ENCODE data around the gene HYCC1.
A peak's percentile ranks its signal among the peaks of the same experiment; 100 is the strongest.

The HYCC1 gene

DNA sequence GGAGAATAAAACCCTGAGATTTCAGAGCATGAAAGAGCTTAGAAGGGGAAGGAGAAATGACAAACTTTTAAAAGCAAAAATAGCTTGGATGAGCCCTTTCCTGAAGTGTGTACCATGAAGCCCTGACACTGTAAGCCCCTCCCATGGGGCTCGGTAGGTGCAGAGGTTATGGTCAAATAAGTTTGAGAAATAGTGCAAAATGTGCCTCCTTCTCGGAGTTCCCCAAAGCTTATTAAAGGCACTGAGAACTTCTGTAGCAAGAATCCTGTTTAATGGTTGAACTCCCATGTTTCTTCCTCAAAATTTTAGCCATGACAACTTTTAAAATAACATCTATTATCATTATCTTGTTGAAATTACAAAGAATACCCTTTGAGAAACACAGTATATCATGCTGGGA lies 10.5 kb upstream of the HYCC1 start:
- Mint-ChIP-seq H3K9me3 (peaks cover 4 to 10% of the 10 kb centered on the region in 2 donors), H3K27ac (peak overlapping the region; percentile 22), H3K4me1 (peaks cover 41 to 65% of the 10 kb centered on the region in 2 donors), H3K27me3 (no peaks in the 10 kb centered on the region), H3K4me3 (no peak overlapping the region), H3K36me3 (peaks cover 6 to 11% of the 10 kb centered on the region in 2 donors)
- DNase-seq (no peak), ATAC-seq (replicated peaks) (peak; percentile 21 to 32)

DNA sequence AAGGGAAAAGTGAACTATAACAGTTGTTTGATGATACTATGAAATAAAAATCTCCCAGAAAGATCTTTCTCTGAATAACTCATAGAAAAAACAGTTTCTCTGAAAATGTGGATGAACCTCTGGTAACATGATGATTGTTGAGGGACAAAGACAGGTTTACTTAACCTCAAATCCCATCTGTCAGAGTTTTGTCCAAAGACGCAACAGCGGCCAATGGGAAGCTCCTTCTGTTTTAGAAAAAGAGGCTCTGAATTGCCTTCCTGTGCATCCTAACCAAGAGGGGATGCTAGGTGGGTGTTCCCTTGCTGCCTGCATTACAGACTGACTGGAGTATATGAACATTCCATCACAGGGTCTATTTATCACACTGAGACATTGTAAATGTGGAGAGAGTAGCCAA lies 8.9 kb upstream of the HYCC1 start:
- Mint-ChIP-seq H3K4me1 (peaks cover 50 to 75% of the 10 kb centered on the region in 2 donors), H3K4me3 (no peak overlapping the region), H3K27ac (no peak overlapping the region), H3K36me3 (peaks cover 8 to 11% of the 10 kb centered on the region in 2 donors), H3K9me3 (peaks cover 10 to 13% of the 10 kb centered on the region in 2 donors), H3K27me3 (no peaks in the 10 kb centered on the region)
- DNase-seq (no peak), ATAC-seq (replicated peaks) (no peak)

DNA sequence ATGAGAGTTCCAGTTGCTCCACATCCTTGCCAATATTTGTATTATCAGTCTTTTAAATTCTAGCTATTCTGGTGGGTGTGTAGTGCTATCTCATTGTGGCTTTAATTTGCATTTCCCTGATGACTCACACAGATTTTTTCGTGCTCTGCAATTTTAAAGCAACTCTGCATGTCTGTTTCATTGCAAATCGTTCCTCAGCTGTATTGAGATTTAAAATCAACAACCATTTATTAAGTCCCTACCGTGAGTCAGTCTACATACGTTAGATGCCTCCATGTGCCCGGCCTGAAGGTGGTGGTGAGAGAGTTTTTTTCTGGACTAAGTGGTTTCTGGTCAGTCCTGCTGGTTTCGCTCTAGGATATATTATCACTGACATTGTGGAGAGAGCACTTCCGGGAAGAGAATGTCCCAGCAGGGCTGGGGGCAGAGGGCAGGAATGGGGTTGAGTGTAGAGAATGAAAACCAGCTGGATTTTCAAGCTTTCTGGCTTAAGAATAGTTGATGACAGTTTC lies 8.4 kb upstream of the HYCC1 start:
- DNase-seq (no peak), ATAC-seq (replicated peaks) (no peak)
- Mint-ChIP-seq H3K27ac (peak overlapping the region; percentile 59), H3K4me3 (no peak overlapping the region), H3K27me3 (no peaks in the 10 kb centered on the region), H3K36me3 (peaks cover 8 to 11% of the 10 kb centered on the region in 2 donors), H3K9me3 (peaks cover 10 to 13% of the 10 kb centered on the region in 2 donors), H3K4me1 (peaks cover 51 to 80% of the 10 kb centered on the region in 2 donors)

DNA sequence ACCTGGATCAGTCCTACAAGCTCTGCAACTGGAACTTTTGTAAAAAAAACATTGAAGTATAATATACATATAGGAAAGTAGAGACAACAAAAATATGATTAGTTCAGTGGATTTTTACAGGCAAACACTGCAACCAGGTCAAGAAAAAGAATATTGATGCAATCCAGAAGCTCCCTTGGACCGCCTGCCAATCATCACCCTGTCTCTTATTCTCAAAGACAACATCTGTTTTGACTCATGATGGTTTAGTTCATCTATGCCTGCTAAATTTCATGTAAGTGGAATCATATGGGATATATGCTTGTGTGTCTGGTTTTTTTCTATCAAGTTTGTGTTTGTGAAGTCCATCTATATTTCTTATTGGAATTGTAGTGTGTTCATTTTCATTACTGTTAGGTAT lies 7.7 kb upstream of the HYCC1 start:
- Mint-ChIP-seq H3K27me3 (no peaks in the 10 kb centered on the region), H3K27ac (peak overlapping the region; percentile 91), H3K4me3 (no peak overlapping the region), H3K9me3 (peaks cover 10 to 13% of the 10 kb centered on the region in 2 donors), H3K4me1 (peaks cover 57 to 82% of the 10 kb centered on the region in 2 donors), H3K36me3 (peaks cover 8 to 11% of the 10 kb centered on the region in 2 donors)
- ATAC-seq (replicated peaks): no peak
- DNase-seq: no peak

DNA sequence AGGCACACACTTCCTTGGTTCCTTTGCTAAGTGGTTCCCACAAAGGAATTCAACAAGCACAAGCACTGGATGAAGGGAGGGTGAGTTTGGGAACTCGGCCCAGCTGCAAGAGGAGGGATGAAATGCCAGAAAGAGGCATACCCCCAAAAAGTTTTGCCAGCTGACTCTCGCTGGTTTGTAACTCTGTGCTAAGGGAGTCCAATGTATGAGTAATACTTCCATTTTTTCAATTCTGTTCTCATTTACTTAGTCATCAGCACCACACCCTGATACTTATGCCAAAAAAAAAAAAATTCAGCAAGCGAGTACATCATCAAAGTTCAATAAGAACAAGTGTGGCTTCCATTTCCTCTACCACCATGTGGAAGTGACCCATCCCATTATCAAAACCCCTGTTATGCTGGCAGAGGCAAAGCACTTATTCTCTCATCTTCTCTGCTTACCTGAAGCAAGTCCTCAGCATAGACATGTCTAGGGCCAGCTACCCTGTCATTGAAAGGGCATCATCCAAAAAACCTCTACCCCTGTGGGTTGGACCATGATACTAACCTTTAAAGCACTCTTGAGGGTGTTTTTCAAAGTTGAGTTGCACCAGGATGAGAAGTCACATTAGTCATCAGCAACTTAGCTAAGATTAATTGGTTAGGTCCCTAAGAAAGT lies 6.9 kb upstream of the HYCC1 start:
- H3K27ac Mint-ChIP-seq: peak overlapping the region; percentile 91
- peak overlapping the region; percentile 2 to 44 for H3K4me3 Mint-ChIP-seq
- peaks cover 60 to 84% of the 10 kb centered on the region in 2 donors for H3K4me1 Mint-ChIP-seq
- no peaks in the 10 kb centered on the region for H3K27me3 Mint-ChIP-seq
- peaks cover 8 to 13% of the 10 kb centered on the region in 2 donors for H3K36me3 Mint-ChIP-seq
- ATAC-seq (replicated peaks) (peak; percentile 78 to 83), DNase-seq (no peak)
- H3K9me3 Mint-ChIP-seq: peaks cover 15 to 17% of the 10 kb centered on the region in 2 donors

DNA sequence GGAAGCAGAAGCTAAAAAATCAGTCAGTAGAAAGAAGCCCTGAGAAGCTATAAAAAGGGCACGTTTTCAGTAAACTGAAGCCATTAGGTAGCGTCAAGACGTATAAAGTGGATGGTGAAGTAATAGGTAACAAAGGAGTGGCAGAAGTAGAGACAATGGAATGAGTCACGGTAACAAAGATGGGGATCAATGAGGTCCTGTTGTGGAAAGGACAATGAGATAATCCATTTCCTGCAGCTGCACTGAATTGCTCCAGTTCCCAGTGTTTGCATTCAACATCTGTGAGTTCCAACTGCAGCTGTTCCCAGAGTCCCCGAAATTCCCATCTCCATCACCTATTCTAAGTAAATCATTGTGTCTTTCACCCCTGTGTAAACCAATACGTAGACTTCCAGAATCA lies 4.8 kb upstream of the HYCC1 start:
- DNase-seq (no peak), ATAC-seq (replicated peaks) (no peak)
- H3K27me3 Mint-ChIP-seq: no peaks in the 10 kb centered on the region
- H3K9me3 Mint-ChIP-seq: peaks cover 15 to 21% of the 10 kb centered on the region in 2 donors
- H3K4me1 Mint-ChIP-seq: peaks cover 56 to 79% of the 10 kb centered on the region in 2 donors
- H3K4me3 Mint-ChIP-seq: peak overlapping the region; percentile 2 to 40
- H3K36me3 Mint-ChIP-seq: peaks cover 11 to 13% of the 10 kb centered on the region in 2 donors
- peak overlapping the region; percentile 79 for H3K27ac Mint-ChIP-seq

DNA sequence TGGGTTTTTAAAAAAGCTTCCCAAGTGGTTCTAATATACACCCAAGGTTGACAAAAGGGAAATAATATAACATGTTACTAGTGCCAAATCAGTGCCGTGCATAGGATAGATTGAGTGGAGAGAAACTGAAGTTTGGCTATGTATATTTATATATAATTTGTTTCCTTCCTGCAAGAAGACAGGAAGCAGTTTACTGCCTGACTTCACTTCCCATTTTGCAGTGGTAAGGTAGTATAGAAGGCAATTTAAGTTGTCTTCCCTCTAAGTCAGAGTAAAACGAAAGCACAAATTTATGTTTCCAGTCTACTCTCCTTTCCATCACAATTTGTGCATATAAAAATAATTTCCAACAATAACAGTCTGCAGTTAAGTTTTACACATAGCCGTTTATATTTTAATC lies 3.4 kb upstream of the HYCC1 start:
- Mint-ChIP-seq H3K9me3 (peaks cover 12 to 20% of the 10 kb centered on the region in 2 donors), H3K4me3 (peak overlapping the region in 1 of 2 donors; percentile 26), H3K27ac (peak overlapping the region; percentile 65), H3K27me3 (no peaks in the 10 kb centered on the region), H3K4me1 (peaks cover 48 to 65% of the 10 kb centered on the region in 2 donors), H3K36me3 (peaks cover 7 to 11% of the 10 kb centered on the region in 2 donors)
- no peak for ATAC-seq (replicated peaks)
- DNase-seq: no peak

DNA sequence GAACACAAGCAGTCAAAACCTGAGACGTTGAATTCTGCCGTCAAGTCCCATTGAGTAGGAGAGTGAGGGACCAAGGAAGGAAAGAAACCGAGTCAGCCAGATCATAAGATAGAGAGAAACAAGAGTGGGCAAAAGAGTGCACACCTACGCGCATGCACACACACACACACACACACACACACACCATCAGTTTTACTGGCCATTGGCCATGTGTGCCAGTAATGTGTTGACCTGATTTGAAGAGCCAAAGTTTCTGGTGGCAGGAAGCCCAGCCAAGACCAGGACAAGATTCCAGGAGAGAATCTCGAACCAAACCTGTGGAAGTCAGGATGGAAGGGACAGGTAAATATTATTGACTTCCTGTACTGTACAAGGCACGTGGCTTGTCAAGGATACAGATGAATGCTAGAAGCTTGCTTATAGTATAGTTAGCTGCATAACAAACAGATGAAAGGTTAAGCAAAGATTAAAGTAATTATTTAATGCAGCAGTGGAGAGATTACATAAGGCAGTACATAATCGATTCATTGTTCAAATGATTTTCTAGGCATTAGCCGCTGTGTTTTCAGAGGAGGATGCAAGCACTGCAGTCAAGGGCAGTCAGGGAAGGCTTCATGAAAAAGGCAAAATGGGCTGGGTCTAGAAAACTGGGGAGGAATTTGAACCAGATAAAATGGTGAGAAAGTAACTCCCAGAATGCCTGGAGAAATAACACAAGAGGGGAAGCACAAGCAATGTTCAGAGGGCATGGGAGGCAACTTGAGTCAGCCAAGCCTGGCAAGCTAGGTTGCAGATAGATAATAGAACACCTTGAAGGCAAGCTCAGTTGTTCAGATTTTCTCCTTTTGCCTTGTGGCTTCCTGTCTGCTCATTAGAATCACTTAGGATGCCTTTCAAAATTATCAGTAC lies 2.7 kb upstream of the HYCC1 start:
- DNase-seq (no peak), ATAC-seq (replicated peaks) (no peak)
- H3K27ac Mint-ChIP-seq: peak overlapping the region; percentile 65
- H3K9me3 Mint-ChIP-seq: peaks cover 10 to 16% of the 10 kb centered on the region in 2 donors
- no peaks in the 10 kb centered on the region for H3K27me3 Mint-ChIP-seq
- peaks cover 41 to 58% of the 10 kb centered on the region in 2 donors for H3K4me1 Mint-ChIP-seq
- H3K36me3 Mint-ChIP-seq: peaks cover 6 to 7% of the 10 kb centered on the region in 2 donors
- H3K4me3 Mint-ChIP-seq: peak overlapping the region in 1 of 2 donors; percentile 26

DNA sequence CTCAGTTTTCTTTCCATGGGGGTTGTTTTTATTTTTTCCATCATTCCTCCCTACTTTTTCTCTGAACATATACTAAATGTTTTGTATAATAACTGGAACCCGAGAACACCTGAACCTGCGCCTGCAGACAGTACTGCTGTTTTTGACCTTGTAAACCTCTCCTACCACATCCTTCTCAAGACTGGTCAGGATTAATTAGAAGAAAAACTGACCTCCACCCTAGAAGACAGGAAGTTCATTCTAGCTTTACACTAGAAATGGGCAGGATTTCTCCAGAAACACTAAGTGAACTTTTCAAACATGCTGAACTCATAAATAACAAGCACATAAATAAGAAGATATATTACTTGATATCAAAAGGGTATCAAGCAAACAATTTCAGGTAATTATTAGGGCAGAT lies 751 bp upstream of the HYCC1 start:
- H3K4me3 Mint-ChIP-seq: peak overlapping the region; percentile 37 to 52
- H3K9me3 Mint-ChIP-seq: peaks cover 10 to 12% of the 10 kb centered on the region in 2 donors
- no peak for ATAC-seq (replicated peaks)
- peaks cover 30 to 39% of the 10 kb centered on the region in 2 donors for H3K4me1 Mint-ChIP-seq
- no peaks in the 10 kb centered on the region for H3K27me3 Mint-ChIP-seq
- no peak for DNase-seq
- H3K36me3 Mint-ChIP-seq: peaks cover 3 to 6% of the 10 kb centered on the region in 2 donors
- H3K27ac Mint-ChIP-seq: peak overlapping the region; percentile 90

DNA sequence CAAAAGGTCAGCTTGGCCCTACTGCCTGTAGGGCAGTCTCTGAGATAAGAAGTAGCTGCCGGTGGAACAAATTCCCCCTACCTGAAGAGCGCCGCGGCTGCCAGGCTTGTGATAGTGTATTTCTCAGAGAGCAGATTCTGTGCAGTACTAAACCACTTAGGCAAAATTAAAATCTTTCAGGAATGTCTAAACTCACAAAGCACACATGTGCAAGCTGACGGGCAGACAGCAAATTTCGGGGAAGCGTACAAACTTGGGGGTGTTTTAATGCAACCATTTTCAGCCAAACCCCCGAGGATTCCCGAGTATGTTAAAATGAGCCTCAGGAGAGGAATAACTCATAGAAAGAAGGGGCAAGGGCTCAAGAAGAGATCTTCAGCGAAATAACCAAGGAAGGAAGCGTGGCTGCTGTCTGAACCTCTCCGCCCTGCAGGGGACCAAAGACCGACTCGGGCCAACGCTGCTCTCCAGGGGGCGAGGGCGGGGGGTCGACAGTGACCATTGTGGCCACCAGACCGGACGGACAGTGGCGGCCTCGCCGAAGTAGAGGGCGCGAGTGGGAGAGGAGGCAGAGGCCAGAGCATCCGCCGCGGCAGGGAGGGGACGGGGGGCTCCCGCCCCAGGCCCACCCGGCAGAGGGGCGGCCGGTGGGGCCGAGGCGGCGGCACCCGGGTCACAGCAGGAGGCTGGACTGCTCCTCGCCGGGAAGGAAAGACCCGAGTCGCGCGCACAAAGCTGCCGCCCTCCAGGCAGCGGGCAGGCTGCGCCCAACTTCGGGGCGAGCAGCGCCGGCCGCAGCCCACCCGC lies 819 bp downstream of the HYCC1 start:
- peaks cover 3 to 4% of the 10 kb centered on the region in 2 donors for H3K36me3 Mint-ChIP-seq
- H3K27me3 Mint-ChIP-seq: no peaks in the 10 kb centered on the region
- peak overlapping the region in 1 of 2 donors; percentile 98 for H3K4me3 Mint-ChIP-seq
- ATAC-seq (replicated peaks): peak; percentile 10 to 15
- peaks cover 23 to 33% of the 10 kb centered on the region in 2 donors for H3K4me1 Mint-ChIP-seq
- H3K27ac Mint-ChIP-seq: no peak overlapping the region
- no peak for DNase-seq
- H3K9me3 Mint-ChIP-seq: peaks cover 5 to 10% of the 10 kb centered on the region in 2 donors

DNA sequence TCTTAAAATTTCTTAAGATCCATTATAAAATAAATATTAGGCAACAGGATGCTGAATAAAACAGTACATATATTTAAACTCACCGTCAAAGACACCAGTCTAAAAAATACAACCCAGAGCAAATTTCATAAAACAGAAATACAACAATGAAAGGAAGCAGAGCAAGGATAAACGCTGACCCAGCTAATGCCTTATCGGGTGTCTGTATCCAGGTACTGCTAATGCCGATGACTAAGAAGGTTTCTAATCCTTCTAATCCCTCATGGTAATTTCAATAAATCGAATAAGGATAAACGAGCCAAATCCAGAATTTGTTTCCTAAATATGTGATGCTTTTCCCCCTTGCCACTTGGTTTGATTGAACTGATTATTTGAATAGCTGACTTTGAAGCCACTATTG lies 1.7 kb downstream of the HYCC1 start:
- Mint-ChIP-seq H3K27me3 (no peaks in the 10 kb centered on the region), H3K36me3 (peaks cover 3 to 4% of the 10 kb centered on the region in 2 donors), H3K4me1 (peaks cover 20 to 23% of the 10 kb centered on the region in 2 donors), H3K4me3 (no peak overlapping the region), H3K27ac (no peak overlapping the region), H3K9me3 (peaks cover 5 to 10% of the 10 kb centered on the region in 2 donors)
- ATAC-seq (replicated peaks) (no peak), DNase-seq (no peak)

DNA sequence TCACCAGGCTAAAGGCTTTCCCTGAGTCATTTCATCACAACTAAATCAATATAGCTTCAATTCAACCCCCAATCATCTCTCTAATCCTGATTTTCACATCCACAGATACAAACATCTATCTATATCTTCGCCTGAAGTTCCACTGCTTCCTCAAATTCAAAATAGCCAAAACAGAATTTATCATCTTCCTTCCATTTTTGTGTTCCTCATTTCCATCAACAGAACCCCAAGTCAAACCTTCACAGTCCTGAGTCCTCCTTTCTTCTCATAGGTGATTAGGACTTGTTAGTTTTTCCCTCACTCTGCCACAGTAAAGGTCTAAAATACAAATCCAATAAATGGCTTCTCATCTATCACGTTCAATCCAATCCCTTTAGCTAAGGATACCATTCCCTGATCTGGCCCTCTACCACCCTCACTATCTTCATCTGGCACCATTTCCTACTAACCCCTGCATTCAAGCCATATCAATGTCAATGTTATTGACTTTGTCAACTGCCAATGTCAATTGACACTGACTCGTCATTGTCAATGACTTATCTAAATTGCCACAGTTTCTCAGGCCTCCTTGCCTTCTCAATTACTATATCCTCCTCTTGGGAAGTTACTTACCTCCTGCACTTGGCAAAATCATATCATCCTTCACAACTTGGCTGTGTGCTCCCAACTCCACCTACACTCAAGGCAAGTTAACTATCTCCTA lies 2.6 kb downstream of the HYCC1 start:
- no peak for DNase-seq
- H3K4me1 Mint-ChIP-seq: peaks cover 12 to 15% of the 10 kb centered on the region in 2 donors
- no peak overlapping the region for H3K27ac Mint-ChIP-seq
- H3K9me3 Mint-ChIP-seq: peaks cover 4 to 9% of the 10 kb centered on the region in 2 donors
- ATAC-seq (replicated peaks): no peak
- H3K4me3 Mint-ChIP-seq: no peak overlapping the region
- peaks cover 3 to 4% of the 10 kb centered on the region in 2 donors for H3K36me3 Mint-ChIP-seq
- no peaks in the 10 kb centered on the region for H3K27me3 Mint-ChIP-seq

DNA sequence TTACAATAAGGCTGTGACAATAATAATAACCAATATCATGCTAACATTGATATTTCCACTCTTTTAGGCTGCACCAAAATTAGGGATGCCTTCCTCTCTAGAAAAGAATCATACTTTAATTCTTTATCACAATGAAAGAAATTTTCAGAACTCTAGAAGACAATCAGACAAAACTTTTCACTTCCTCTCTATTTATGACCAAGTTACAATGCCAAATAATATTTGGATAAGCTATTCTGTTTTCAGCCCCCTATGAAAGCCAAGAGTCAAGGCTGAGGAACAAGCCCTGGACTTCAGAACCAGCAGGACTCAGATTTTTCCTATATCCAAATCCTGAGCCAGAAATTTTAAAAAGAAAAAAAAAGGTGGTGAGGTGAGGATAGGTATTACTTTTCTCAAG lies 4.6 kb downstream of the HYCC1 start:
- no peak for ATAC-seq (replicated peaks)

More for the DNA sequence above, 4.6 kb downstream of the HYCC1 start:
- DNase-seq: no peak
- Mint-ChIP-seq H3K4me1 (peaks cover 5 to 14% of the 10 kb centered on the region in 2 donors), H3K27ac (no peak overlapping the region), H3K9me3 (no peaks in the 10 kb centered on the region), H3K36me3 (peaks cover 0 to 4% of the 10 kb centered on the region in 2 donors), H3K27me3 (no peaks in the 10 kb centered on the region), H3K4me3 (no peak overlapping the region)

All from stimulated activated naive B cell treated with anti-CD40 and anti-IgM and Interleukin-4, amounts not matched to agents 10 μg/mL and 1 μg/mL and 100 μg/mL, for 72 hours (primary cell).